Prostate gland (tissue), 2 donors: ENCODE results near the gene STARD4. TPM values are rescaled to one million over a fixed set of nuclear protein-coding genes. Genes with fewer than 3 reads are reported as not detected.

Source experiments
- DNase-seq: peaks from one replicate; pipeline ENCODE4 v3.0.0-alpha.2; 2019; ENCODE audit warnings: low spot score
- H3K27ac ChIP-seq, 2 donors: fragments of 200-600 bp; sonication (generic); 2 replicates each; pipeline ENCODE4 v1.5.1; 2017 to 2019
- H3K27me3 ChIP-seq: fragments of 200-600 bp; sonication (generic); replicated peaks from 2 replicates; pipeline ENCODE4 v1.5.1; 2019; ENCODE audit not compliant: insufficient read depth
- H3K36me3 ChIP-seq, 2 donors: fragments of 200-600 bp; sonication (generic); 1 replicate in 1 of 2; 2 replicates in 1 of 2; pipeline versions ENCODE4 v1.5.1 to v1.8.1; 2017 to 2019
- H3K4me1 ChIP-seq: fragments of 200-600 bp; sonication (generic); replicated peaks from 2 replicates; pipeline ENCODE4 v1.5.1; 2019
- H3K4me3 ChIP-seq, 2 donors: fragments of 200-600 bp; sonication (generic); 2 replicates each; pipeline ENCODE4 v1.5.1; 2017 to 2019
- H3K9me3 ChIP-seq: fragments of 200-600 bp; sonication (generic); 2 replicates; pipeline ENCODE4 v1.5.1; 2017
- CTCF ChIP-seq, 4 experiments: fragments of 200-600 bp in 2 of 4; fragments of 450-650 bp in 2 of 4; sonication (generic) in 2 of 4; IDR thresholded peaks; 1 replicate in 3 of 4; 2 replicates in 1 of 4; pipeline ENCODE4 v1.5.1; 2016 to 2019; ENCODE audit warnings: antibody characterized with exemption in 4 of 4, mild to moderate bottlenecking in 2 of 4, moderate library complexity in 2 of 4
- POLR2A ChIP-seq: fragments of 450-650 bp; IDR thresholded peaks from one replicate; pipeline ENCODE4 v1.6.1; 2016; ENCODE audit warnings: antibody characterized with exemption, mild to moderate bottlenecking
- POLR2AphosphoS5 ChIP-seq: sonication (generic); formaldehyde crosslinking; IDR thresholded peaks from one replicate; pipeline ENCODE4 v1.6.1; 2017; ENCODE audit warnings: antibody characterized with exemption
- WGBS: methylation state at CpG from one replicate; pipeline ENCODE4 v1.1.5; 2018; 5-methylcytosine and 5-hydroxymethylcytosine counted together
- intact Hi-C: fragments of 100-400 bp; cut with DNase I; formaldehyde crosslinking; loops from one replicate; pipeline ENCODE4 v1.14.2; 2022
- total RNA-seq, 2 donors: library from RNA; depleted of rRNA; stranded (reverse); fragments of >200 nt; gene quantifications; one replicate each; pipeline ENCODE4 v1.1.0, GENCODE V29; 2016

The STARD4 gene
- total RNA-seq, result 10 to 100 TPM; 12.1 to 13.4 TPM

GRCh38 chr5:111512375-111513130, at the start of gene STARD4:
Gene STARD4, minus strand, starts transcription at chr5:111512535. Its CDS starts 5,102 bp downstream, at chr5:111507433.
- intact Hi-C loops, result loop anchor here (5.0 kb wide), 1 partner anchor 245 kb away; the partner anchor contains the start of gene NREP
- Histone ChIP-seq H3K36me3 (no peaks in the 10 kb centered on the region), H3K4me3 (peak within 1 kb of the TSS; percentile 60 to 61), H3K9me3 (no peaks in the 10 kb centered on the region), H3K27me3 (no peaks in the 10 kb centered on the region), H3K27ac (peak within 1 kb of the TSS; percentile 84 to 87), H3K4me1 (peaks cover 7% of the 10 kb centered on the region)
- TF ChIP-seq POLR2AphosphoS5 (peak; percentile 90), POLR2A (peak; percentile 64), CTCF (IDR thresholded peaks at IDR 0.05) (peak in 1 of 4 experiments; percentile 0)
- WGBS, result 2% methylated on average over 40 of the region's 41 CpGs
- DNase-seq, result peak; percentile 90

- Histone ChIP-seq H3K4me1 (no peaks in the 10 kb centered on the region), H3K27me3 (no peaks in the 10 kb centered on the region), H3K9me3 (no peaks in the 10 kb centered on the region), H3K4me3 (no peak overlapping the region), H3K27ac (no peak overlapping the region), H3K36me3 (no peaks in the 10 kb centered on the region)
- DNase-seq, result no peak
- intact Hi-C loops, result loop anchor here (10.0 kb wide), 1 partner anchor 195 kb away; the partner anchor contains the start of gene NREP
- TF ChIP-seq POLR2AphosphoS5 (no peak), CTCF (IDR thresholded peaks at IDR 0.05) (no peak), POLR2A (no peak)
Measured at GRCh38 chr5:111559680-111560079, 47.3 kb upstream of the STARD4 start.

GRCh38 chr5:111557686-111558085, 45.4 kb upstream of the STARD4 start:
- no peaks in the 10 kb centered on the region for H3K4me1 ChIP-seq
- no peak overlapping the region for H3K4me3 ChIP-seq
- H3K9me3 ChIP-seq, result no peaks in the 10 kb centered on the region
- 95% methylated on average over 1 of the region's 1 CpG for WGBS
- no peaks in the 10 kb centered on the region for H3K27me3 ChIP-seq
- no peak overlapping the region for H3K27ac ChIP-seq
- H3K36me3 ChIP-seq, result no peaks in the 10 kb centered on the region
- intact Hi-C loops, result loop anchor here (10.0 kb wide), 1 partner anchor 197 kb away; the partner anchor contains the start of gene NREP
- no peak for TF ChIP-seq POLR2A
- no peak for TF ChIP-seq POLR2AphosphoS5
- TF ChIP-seq CTCF (IDR thresholded peaks at IDR 0.05), result no peak
- DNase-seq, result no peak

- intact Hi-C loops, result loop anchor here (10.0 kb wide), 1 partner anchor 198 kb away; the partner anchor contains the start of gene NREP
Measured at GRCh38 chr5:111557111-111557510, 44.8 kb upstream of the STARD4 start.

More at GRCh38 chr5:111557111-111557510, 44.8 kb upstream of the STARD4 start:
- Histone ChIP-seq H3K27me3 (no peaks in the 10 kb centered on the region), H3K36me3 (no peaks in the 10 kb centered on the region), H3K9me3 (no peaks in the 10 kb centered on the region), H3K4me1 (no peaks in the 10 kb centered on the region), H3K27ac (no peak overlapping the region), H3K4me3 (no peak overlapping the region)
- no peak for DNase-seq
- no peak for TF ChIP-seq POLR2A
- TF ChIP-seq POLR2AphosphoS5, result no peak
- no peak for TF ChIP-seq CTCF (IDR thresholded peaks at IDR 0.05)
- WGBS, result 93% methylated on average over 1 of the region's 1 CpG
